CD14-positive monocyte (primary cell): Measurements from ENCODE around the gene SUPT6H. TPM values are rescaled to one million over a fixed set of nuclear protein-coding genes. Genes with fewer than 3 reads are reported as not detected.
A peak's percentile ranks its signal among the peaks of the same experiment; 100 is the strongest.

Experiments used
- DNase-seq, 3 donors: peaks; one replicate each; pipeline ENCODE4 v3.0.0-alpha.2; 2011 to 2022
- H2AFZ ChIP-seq: 2 replicates; pipeline ENCODE4 v1.6.0; 2012; ENCODE audit warnings: mild to moderate bottlenecking, low read depth, low read length, inconsistent platforms; ENCODE audit not compliant: insufficient read depth, poor library complexity, severe bottlenecking
- H3K27ac ChIP-seq, 2 donors: 1 replicate in 1 of 2; 2 replicates in 1 of 2; pipeline ENCODE4 v1.5.1; 2012 to 2013; ENCODE audit warnings: low read length in 2 of 2, control low read depth in 1 of 2, inconsistent platforms in 1 of 2, low read depth in 1 of 2, mild to moderate bottlenecking in 1 of 2
- H3K27me3 ChIP-seq, 2 donors: one replicate each; pipeline versions ENCODE4 v1.6.0 to v1.6.1; 2011 to 2013; ENCODE audit warnings: low read length in 2 of 2; ENCODE audit not compliant: control insufficient read depth in 2 of 2, insufficient read depth in 2 of 2
- H3K36me3 ChIP-seq, 2 donors: replicated peaks in 1 of 2; 1 replicate in 1 of 2; 2 replicates in 1 of 2; pipeline versions ENCODE4 v1.5.1 to v1.6.1; 2012 to 2013; ENCODE audit warnings: low read length in 2 of 2, control low read depth in 1 of 2, inconsistent platforms in 1 of 2, mild to moderate bottlenecking in 1 of 2; ENCODE audit not compliant: insufficient read depth in 2 of 2, control insufficient read depth in 1 of 2
- H3K4me1 ChIP-seq, 2 donors: 1 replicate in 1 of 2; 2 replicates in 1 of 2; pipeline versions ENCODE4 v1.5.1 to v1.6.1; 2012 to 2013; ENCODE audit warnings: low read length in 2 of 2, control low read depth in 1 of 2, inconsistent platforms in 1 of 2, mild to moderate bottlenecking in 1 of 2, moderate library complexity in 1 of 2; ENCODE audit not compliant: insufficient read depth in 2 of 2, control insufficient read depth in 1 of 2
- H3K4me2 ChIP-seq: replicated peaks from 2 replicates; pipeline ENCODE3; 2012; ENCODE audit warnings: low read length, moderate library complexity, mild to moderate bottlenecking; ENCODE audit not compliant: poor library complexity, severe bottlenecking; ENCODE audit errors: extremely low read depth
- H3K4me3 ChIP-seq, 3 experiments: fragments of 200-600 bp in 1 of 3; sonication (generic) in 1 of 3; replicated peaks in 1 of 3; 1 replicate in 2 of 3; 2 replicates in 1 of 3; pipeline ENCODE4 v1.5.1; 2011 to 2013; ENCODE audit warnings: low read length in 3 of 3, mild to moderate bottlenecking in 3 of 3, control low read depth in 2 of 3, low read depth in 2 of 3, inconsistent platforms in 1 of 3, moderate library complexity in 1 of 3
- H3K79me2 ChIP-seq: 2 replicates; pipeline ENCODE4 v1.6.0; 2012; ENCODE audit warnings: mild to moderate bottlenecking, control low read depth, inconsistent platforms, low read length, moderate library complexity; ENCODE audit not compliant: insufficient read depth
- H3K9ac ChIP-seq: 2 replicates; pipeline ENCODE4 v1.6.0; 2017; ENCODE audit warnings: low read length, mild to moderate bottlenecking; ENCODE audit not compliant: insufficient read depth, poor library complexity, severe bottlenecking
- H3K9me3 ChIP-seq, 2 donors: replicated peaks in 1 of 2; 1 replicate in 1 of 2; 2 replicates in 1 of 2; pipeline versions ENCODE4 v1.5.1 to v1.6.1; 2012 to 2013; ENCODE audit warnings: low read length in 2 of 2, control low read depth in 1 of 2; ENCODE audit not compliant: control insufficient read depth in 1 of 2, insufficient read depth in 1 of 2
- H4K20me1 ChIP-seq: 2 replicates; pipeline ENCODE4 v1.6.0; 2012; ENCODE audit warnings: mild to moderate bottlenecking, low read length, control low read depth, moderate library complexity; ENCODE audit not compliant: insufficient read depth
- H3K27ac Mint-ChIP-seq, 7 donors: one replicate each; pipeline ENCODE4 v1.8.0; 2020; ENCODE audit warnings: mild to moderate bottlenecking in 7 of 7, mixed read lengths in 7 of 7, moderate library complexity in 6 of 7, inconsistent platforms in 2 of 7
- H3K27me3 Mint-ChIP-seq, 3 donors: one replicate each; pipeline ENCODE4 v1.8.0; 2021 to 2022; ENCODE audit warnings: low read depth in 3 of 3, mild to moderate bottlenecking in 3 of 3, mixed read lengths in 3 of 3, moderate library complexity in 3 of 3, inconsistent platforms in 1 of 3
- H3K36me3 Mint-ChIP-seq, 2 donors: one replicate each; pipeline ENCODE4 v1.8.0; 2020; ENCODE audit warnings: mixed read lengths in 2 of 2, inconsistent platforms in 1 of 2, mild to moderate bottlenecking in 1 of 2
- H3K4me1 Mint-ChIP-seq: one replicate; pipeline ENCODE4 v1.8.0; 2020; ENCODE audit warnings: mild to moderate bottlenecking, mixed read lengths
- H3K4me3 Mint-ChIP-seq, 2 donors: one replicate each; pipeline ENCODE4 v1.8.0; 2020; ENCODE audit warnings: mild to moderate bottlenecking in 2 of 2, mixed read lengths in 2 of 2, moderate library complexity in 1 of 2
- H3K9me3 Mint-ChIP-seq, 7 donors: one replicate each; pipeline ENCODE4 v1.8.0; 2020 to 2022; ENCODE audit warnings: mixed read lengths in 7 of 7, mild to moderate bottlenecking in 6 of 7, moderate library complexity in 6 of 7, inconsistent platforms in 2 of 7
- CTCF ChIP-seq: fragments of 200-600 bp; IDR thresholded peaks from one replicate; pipeline ENCODE4 v1.8.0; 2022; ENCODE audit warnings: antibody characterized with exemption, mild to moderate bottlenecking
- WGBS: methylation state at CpG from one replicate; pipeline ENCODE4 v1.1.5; 2013; ENCODE audit warnings: missing lambda C conversion rate; ENCODE audit not compliant: insufficient coverage; 5-methylcytosine and 5-hydroxymethylcytosine counted together
- intact Hi-C, 2 donors: fragments of 100-400 bp; cut with micrococcal nuclease; formaldehyde crosslinking; loops; one replicate each; pipeline versions ENCODE4 v1.15.0 to v1.15.1; 2023
- polyA plus RNA-seq, 3 donors: library from polyadenylated mRNA; depleted of rRNA in 1 of 3; unstranded in 2 of 3; stranded (reverse) in 1 of 3; fragments of 300-500 nt in 2 of 3; fragments of >200 nt in 1 of 3; fragmentation: Illumina TruSeq in 2 of 3; gene quantifications; 1 replicate in 2 of 3; 2 replicates in 1 of 3; pipeline ENCODE4 v1.2.3, GENCODE V29; 2012 to 2021

SUPT6H gene
- polyA plus RNA-seq, 3 donors = 3.8 to 33.9 (median 7.8) TPM

GRCh38 chr17:28715217-28715616 lies 53.2 kb downstream of the SUPT6H start:
- Histone ChIP-seq H3K4me1 (peaks cover 44 to 57% of the 10 kb centered on the region in 2 donors), H4K20me1 (peaks cover 3% of the 10 kb centered on the region), H3K9me3 (no peaks in the 10 kb centered on the region), H3K27me3 (no peaks in the 10 kb centered on the region), H2AFZ (no peak overlapping the region), H3K4me2 (no peak overlapping the region), H3K36me3 (peaks cover 3 to 21% of the 10 kb centered on the region in 2 donors), H3K4me3 (no peak overlapping the region), H3K9ac (no peak overlapping the region), H3K27ac (no peak overlapping the region), H3K79me2 (peaks cover 12% of the 10 kb centered on the region)
- Mint-ChIP-seq H3K27me3 (peaks cover 1 to 9% (median 2%) of the 10 kb centered on the region in 3 donors), H3K4me3 (no peak overlapping the region), H3K27ac (no peak overlapping the region), H3K4me1 (peaks cover 35% of the 10 kb centered on the region), H3K36me3 (peaks cover 16 to 24% of the 10 kb centered on the region in 2 donors), H3K9me3 (no peaks in the 10 kb centered on the region)
- no peak for DNase-seq
- no CpG with 5 or more reads among the region's 2 CpGs for WGBS
- intact Hi-C loops = loop anchor here (5.0 to 10.0 kb wide), 4 partner anchors 53 to 182 kb away; partner anchors contain the start of genes BLTP2 (in 2 of the 2), FLOT2 (in 1 of the 2), SDF2 (in 1 of the 2) and SUPT6H (in 1 of the 2)
- no peak for TF ChIP-seq CTCF

GRCh38 chr17:28716740-28717577 lies 55.0 kb downstream of the SUPT6H start:
- 10% methylated on average over 55 of the region's 63 CpGs for WGBS
- TF ChIP-seq CTCF = no peak
- H3K4me1 ChIP-seq = peaks cover 52 to 64% of the 10 kb centered on the region in 2 donors
- DNase-seq = no peak
- Mint-ChIP-seq H3K36me3 (peaks cover 22 to 38% of the 10 kb centered on the region in 2 donors), H3K4me3 (peak overlapping the region; percentile 93 to 94), H3K27me3 (peaks cover 0 to 5% (median 2%) of the 10 kb centered on the region in 3 donors), H3K27ac (peak overlapping the region in 4 of 7 donors; percentile 68 to 83 (median 78)), H3K4me1 (peaks cover 40% of the 10 kb centered on the region), H3K9me3 (no peaks in the 10 kb centered on the region)
- H3K79me2 ChIP-seq = peaks cover 30% of the 10 kb centered on the region
- peak overlapping the region; percentile 94 for H3K4me2 ChIP-seq
- H2AFZ ChIP-seq = peak overlapping the region; percentile 82
- H4K20me1 ChIP-seq = peaks cover 21% of the 10 kb centered on the region
- peaks cover 11 to 33% of the 10 kb centered on the region in 2 donors for H3K36me3 ChIP-seq
- no peaks in the 10 kb centered on the region for H3K9me3 ChIP-seq
- intact Hi-C loops = loop anchor here (5.0 to 10.0 kb wide), 4 partner anchors 55 to 180 kb away; partner anchors contain the start of genes BLTP2 (in 2 of the 2), FLOT2 (in 1 of the 2), SDF2 (in 1 of the 2) and SUPT6H (in 1 of the 2)
- H3K4me3 ChIP-seq = peak overlapping the region; percentile 50 to 78 (median 55)
- H3K9ac ChIP-seq = peak overlapping the region; percentile 70
- H3K27me3 ChIP-seq = no peaks in the 10 kb centered on the region
- H3K27ac ChIP-seq = peak overlapping the region in 1 of 2 donors; percentile 61
